Fibroblast of lung (primary cell): ENCODE measurements around the gene MAP3K7CL. TPM values are rescaled to one million over a fixed set of nuclear protein-coding genes. Genes with fewer than 3 reads are reported as not detected.
"Not testable (repeated sequence)": the region's sequence is repeated elsewhere in the genome, so short reads cannot be mapped to it uniquely, and the experiment has no call there.

Experiments used
- DNase-seq, 2 donors: peaks; one replicate each; pipeline versions ENCODE4 v3.0.0 to v3.0.0-alpha.2; 2010; ENCODE audit warnings: low read depth in 2 of 2
- H2AFZ ChIP-seq: 2 replicates; pipeline ENCODE4 v1.5.1; 2012; ENCODE audit warnings: low read length, control low read depth, inconsistent platforms
- H3K27ac ChIP-seq: 2 replicates; pipeline ENCODE4 v1.5.1; 2011; ENCODE audit warnings: low read length, control low read depth; ENCODE audit not compliant: insufficient read depth
- H3K27me3 ChIP-seq: 2 replicates; pipeline ENCODE4 v1.5.1; 2011; ENCODE audit warnings: mild to moderate bottlenecking, low read length; ENCODE audit not compliant: control insufficient read depth, insufficient read depth
- H3K36me3 ChIP-seq: 2 replicates; pipeline ENCODE4 v1.5.1; 2011; ENCODE audit warnings: low read length; ENCODE audit not compliant: control insufficient read depth, insufficient read depth
- H3K4me1 ChIP-seq: 2 replicates; pipeline ENCODE4 v1.5.1; 2011; ENCODE audit warnings: low read length; ENCODE audit not compliant: control insufficient read depth, insufficient read depth; ENCODE audit errors: extremely low read depth
- H3K4me2 ChIP-seq: 2 replicates; pipeline ENCODE4 v1.5.1; 2011; ENCODE audit warnings: low read length, control low read depth; ENCODE audit not compliant: insufficient read depth; ENCODE audit errors: extremely low read depth
- H3K4me3 ChIP-seq, 4 experiments: fragments of 200-600 bp in 1 of 4; sonication (generic) in 1 of 4; replicated peaks in 1 of 4; 2 replicates each; pipeline ENCODE4 v1.5.1; 2011 to 2016; ENCODE audit warnings: low read length in 4 of 4, low read depth in 3 of 4, mild to moderate bottlenecking in 3 of 4, control low read depth in 2 of 4, inconsistent platforms in 1 of 4, mixed read lengths in 1 of 4; ENCODE audit not compliant: insufficient read depth in 1 of 4; ENCODE audit errors: control extremely low read depth in 1 of 4
- H3K79me2 ChIP-seq: 2 replicates; pipeline ENCODE4 v1.5.1; 2012; ENCODE audit warnings: mild to moderate bottlenecking, low read length, inconsistent platforms; ENCODE audit not compliant: control insufficient read depth, insufficient read depth
- H3K9ac ChIP-seq: 2 replicates; pipeline ENCODE4 v1.5.1; 2011; ENCODE audit warnings: mild to moderate bottlenecking, low read length, control low read depth; ENCODE audit not compliant: insufficient read depth
- H3K9me3 ChIP-seq: 2 replicates; pipeline ENCODE4 v1.5.1; 2012; ENCODE audit warnings: low read depth, low read length; ENCODE audit not compliant: control insufficient read depth, insufficient read depth
- H4K20me1 ChIP-seq: 2 replicates; pipeline ENCODE4 v1.5.1; 2011; ENCODE audit warnings: low read length; ENCODE audit not compliant: control insufficient read depth, insufficient read depth; ENCODE audit errors: extremely low read depth
- CTCF ChIP-seq, 2 donors: IDR thresholded peaks in 1 of 2; conservative IDR thresholded peaks in 1 of 2; 1 replicate in 1 of 2; 2 replicates in 1 of 2; pipeline ENCODE4 v1.5.1; 2011 to 2012; ENCODE audit warnings: low read length in 2 of 2, control low read depth in 1 of 2, inconsistent platforms in 1 of 2, low read depth in 1 of 2, mild to moderate bottlenecking in 1 of 2
- EZH2 ChIP-seq: IDR thresholded peaks from 2 replicates; pipeline ENCODE4 v1.5.1; 2012; ENCODE audit warnings: low read length, control low read depth, mild to moderate bottlenecking; ENCODE audit errors: missing control alignments
- polyA plus RNA-seq, 2 donors: library from polyadenylated mRNA; depleted of rRNA in 1 of 2; stranded (reverse) in 1 of 2; unstranded in 1 of 2; fragments of >200 nt; gene quantifications; 2 replicates each; pipeline ENCODE4 v1.2.1, GENCODE V29; 2011 to 2012; ENCODE audit warnings: missing spikeins in 1 of 2
- total RNA-seq: library from RNA; depleted of rRNA; stranded (reverse); fragments of >200 nt; gene quantifications from 2 replicates; pipeline ENCODE4 v1.2.1, GENCODE V29; 2014

The MAP3K7CL gene
- total and polyA plus RNA-seq, 2 donors (not counting 1 experiment from before 2014, with no cell fraction given) = 58.3 to 176 TPM

DNA sequence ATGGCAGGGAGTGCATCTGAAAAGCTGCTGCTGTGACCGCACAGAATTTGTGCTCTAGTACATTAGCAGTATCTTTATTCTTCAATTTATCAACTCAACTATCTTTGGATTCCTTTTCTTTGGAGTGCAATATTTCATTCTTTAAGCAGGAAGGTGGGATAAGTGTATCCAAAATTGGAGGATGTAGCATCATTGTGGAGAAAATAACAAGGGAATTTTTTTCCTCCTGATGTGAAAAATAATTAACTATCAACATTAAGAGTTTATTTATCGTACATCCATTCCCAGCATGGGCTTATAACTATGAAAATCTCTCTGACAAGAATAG lies 25.5 kb downstream of the MAP3K7CL start:
- H3K9me3 ChIP-seq = no peaks in the 10 kb centered on the region
- no peaks in the 10 kb centered on the region for H4K20me1 ChIP-seq
- no peak overlapping the region for H3K9ac ChIP-seq
- peak overlapping the region in 1 of 4 experiments; percentile 36 for H3K4me3 ChIP-seq
- no peaks in the 10 kb centered on the region for H3K79me2 ChIP-seq
- H3K27ac ChIP-seq = peak overlapping the region; percentile 69
- H3K4me1 ChIP-seq = peaks cover 2% of the 10 kb centered on the region
- no peaks in the 10 kb centered on the region for H3K36me3 ChIP-seq
- peak overlapping the region; percentile 77 for H3K4me2 ChIP-seq
- no peaks in the 10 kb centered on the region for H3K27me3 ChIP-seq
- no peak for TF ChIP-seq CTCF (conservative IDR thresholded peaks at IDR 0.05 in 1 of 2, IDR thresholded peaks at IDR 0.05 in 1 of 2; ENCODE audit: low read depth in 1 of 2, low read length in 2 of 2)
- no peak for TF ChIP-seq EZH2
- no peak overlapping the region for H2AFZ ChIP-seq
- no peak for DNase-seq

- TF ChIP-seq EZH2 = no peak
- no peak for TF ChIP-seq CTCF (conservative IDR thresholded peaks at IDR 0.05 in 1 of 2, IDR thresholded peaks at IDR 0.05 in 1 of 2; ENCODE audit: low read depth in 1 of 2, low read length in 2 of 2)
- Histone ChIP-seq H3K9ac (no peak overlapping the region), H3K27ac (no peak overlapping the region), H3K9me3 (no peaks in the 10 kb centered on the region), H3K27me3 (no peaks in the 10 kb centered on the region), H3K36me3 (no peaks in the 10 kb centered on the region), H3K4me2 (no peak overlapping the region), H3K4me1 (no peaks in the 10 kb centered on the region), H3K4me3 (no peak overlapping the region), H2AFZ (no peak overlapping the region), H3K79me2 (no peaks in the 10 kb centered on the region), H4K20me1 (no peaks in the 10 kb centered on the region)
- DNase-seq = no peak
Measured at GRCh38 chr21:29157080-29157479, 26.6 kb downstream of the MAP3K7CL start.

- Histone ChIP-seq H3K36me3 (no peaks in the 10 kb centered on the region), H3K9ac (no peak overlapping the region), H3K79me2 (no peaks in the 10 kb centered on the region), H3K27ac (no peak overlapping the region), H3K4me3 (no peak overlapping the region), H3K4me2 (no peak overlapping the region), H3K27me3 (no peaks in the 10 kb centered on the region), H3K4me1 (peaks cover 9% of the 10 kb centered on the region), H3K9me3 (no peaks in the 10 kb centered on the region), H4K20me1 (no peaks in the 10 kb centered on the region), H2AFZ (no peak overlapping the region)
- no peak for TF ChIP-seq EZH2
- no peak for TF ChIP-seq CTCF (conservative IDR thresholded peaks at IDR 0.05 in 1 of 2, IDR thresholded peaks at IDR 0.05 in 1 of 2; ENCODE audit: low read depth in 1 of 2, low read length in 2 of 2)
- DNase-seq = no peak
Measured at GRCh38 chr21:29159842-29160241, 29.4 kb downstream of the MAP3K7CL start.

DNA sequence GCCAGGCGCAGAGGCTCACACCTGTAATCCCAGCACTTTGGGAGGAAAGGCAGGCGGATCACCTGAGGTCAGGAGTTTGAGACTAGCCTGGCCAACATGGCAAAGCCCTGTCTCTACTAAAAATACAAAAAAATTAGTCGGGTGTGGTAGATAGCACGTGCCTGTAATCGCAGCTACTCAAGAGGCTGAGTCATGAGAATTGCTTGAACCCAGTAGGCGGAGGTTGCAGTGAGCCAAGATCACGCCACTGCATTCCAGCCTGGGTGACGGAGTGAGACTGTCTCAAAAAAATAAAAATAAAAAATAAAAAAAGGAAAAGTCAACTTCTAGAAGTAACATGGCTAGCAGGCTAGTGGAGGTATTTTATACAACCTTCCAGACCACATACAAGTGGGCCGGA lies 32.4 kb downstream of the MAP3K7CL start:
- H3K36me3 ChIP-seq, H3K9ac ChIP-seq, H3K4me1 ChIP-seq, H4K20me1 ChIP-seq, H3K4me2 ChIP-seq, H3K79me2 ChIP-seq, H3K9me3 ChIP-seq, H3K4me3 ChIP-seq, H3K27me3 ChIP-seq, H2AFZ ChIP-seq: not testable (repeated sequence)
- peak; percentile 91 to 93 for DNase-seq
- peak overlapping the region; percentile 77 for H3K27ac ChIP-seq
